Stimulated activated CD4-positive, alpha-beta T cell treated with anti-CD3 and anti-CD28 coated beads, Interleukin-12 subunit alpha, Interleukin-12 subunit beta, amount 100 ng/mL, for 4 hours (primary cell): ENCODE measurements around the gene EML4.

Experiments used
- DNase-seq: peaks from one replicate; pipeline ENCODE4 v3.0.0-alpha.2; 2020

Gene EML4

DNA sequence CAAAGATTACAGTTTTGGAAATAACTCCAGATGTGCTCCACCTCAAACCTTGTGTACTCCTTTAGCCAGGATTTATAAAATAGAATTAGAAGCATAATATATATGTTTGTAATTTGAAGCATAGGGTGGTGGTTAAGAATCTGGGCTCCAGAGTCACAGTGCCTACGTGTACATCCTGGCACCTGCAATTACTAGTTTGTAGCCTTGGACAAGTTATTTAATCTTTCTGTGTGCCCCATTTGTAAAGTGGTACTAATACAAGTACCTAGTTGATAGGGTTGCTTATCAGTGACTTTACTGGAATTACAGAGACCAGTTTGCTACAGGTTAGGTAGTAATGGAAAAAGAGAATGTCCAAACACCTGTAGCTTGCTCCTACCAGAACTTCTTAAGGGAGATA is 28.6 kb downstream of the EML4 start:
- no peak for DNase-seq

GRCh38 chr2:42198466-42198865 is 29.3 kb downstream of the EML4 start:
- no peak for DNase-seq

DNA sequence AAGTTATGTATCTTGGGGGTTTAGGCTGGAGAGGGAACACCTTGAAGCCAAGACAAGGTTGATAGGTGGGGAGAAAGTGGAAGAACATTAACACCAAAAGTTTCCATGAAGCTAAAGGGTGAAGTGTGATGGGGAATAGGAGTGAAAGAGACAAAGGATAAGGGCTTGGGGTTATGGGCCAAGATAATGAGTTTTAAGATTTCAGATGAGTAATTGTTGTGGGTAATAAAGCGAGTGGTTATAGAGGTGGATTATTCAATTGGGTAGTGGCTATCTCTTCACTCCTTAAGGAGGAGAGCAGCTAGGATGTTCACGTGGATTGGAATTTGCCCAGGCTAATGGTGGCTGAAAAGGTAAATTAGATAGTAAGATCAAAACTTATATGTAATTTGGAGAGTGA is 29.8 kb downstream of the EML4 start:
- DNase-seq: no peak

DNA sequence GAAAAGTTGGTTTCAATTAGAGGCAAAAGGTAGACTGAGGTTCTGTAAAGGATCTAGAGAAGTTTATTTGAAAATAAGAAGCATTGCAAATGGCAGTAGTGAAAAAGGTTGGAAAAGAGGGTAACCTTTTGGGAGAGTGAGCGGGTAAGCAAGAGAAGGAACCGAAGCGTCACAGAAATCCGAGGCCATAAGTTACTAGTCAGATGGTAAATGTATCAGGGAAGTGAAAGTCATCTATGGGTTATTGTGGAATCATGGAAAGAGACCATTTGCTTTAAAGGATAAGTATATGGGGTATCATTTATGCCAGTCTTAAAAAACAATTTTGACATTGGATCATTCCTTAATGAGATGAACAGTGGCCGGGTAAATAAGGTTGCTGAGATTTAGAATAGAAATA is 30.5 kb downstream of the EML4 start:
- DNase-seq: no peak

DNA sequence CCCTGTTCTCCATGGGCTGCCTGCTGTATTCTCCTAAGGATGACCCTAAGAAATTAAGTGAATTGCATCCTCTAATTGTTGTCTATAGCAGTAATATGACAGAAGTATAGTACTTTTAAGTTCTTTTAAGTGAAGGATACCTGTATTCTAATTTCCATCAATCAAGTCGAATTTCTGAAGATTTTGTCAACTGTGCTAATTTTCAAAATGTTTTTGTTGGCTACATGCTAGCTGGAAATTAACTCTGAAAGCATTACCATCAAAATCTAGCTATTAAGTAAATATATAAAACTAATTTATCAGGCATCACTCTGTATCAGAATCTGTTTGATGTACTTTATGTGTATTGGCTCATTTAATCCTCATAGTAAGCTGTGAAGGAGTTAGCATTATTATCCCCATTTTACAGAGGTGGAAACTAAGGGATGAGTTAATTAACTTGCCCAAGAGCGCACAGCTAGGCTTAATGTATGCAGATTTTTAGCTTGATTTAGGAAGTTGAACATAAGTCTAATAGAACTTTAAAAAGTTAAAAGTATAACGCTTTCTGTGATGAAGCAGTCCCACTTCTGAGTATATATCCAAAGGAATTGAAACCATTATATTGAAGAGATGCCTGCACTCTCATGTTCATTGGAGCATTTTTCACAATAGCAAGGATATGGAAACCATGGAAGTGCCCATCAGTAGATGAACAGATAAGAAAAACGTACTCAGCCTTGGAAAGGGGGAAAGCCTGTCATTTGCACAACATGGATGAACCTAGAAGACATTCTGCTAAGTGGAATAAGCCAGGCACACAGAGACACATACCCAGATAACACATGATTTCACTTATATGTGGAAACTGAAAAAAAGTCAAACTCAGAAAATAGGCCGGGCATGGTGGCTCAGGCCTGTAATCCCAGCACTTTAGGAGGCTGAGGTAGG is 32.0 kb downstream of the EML4 start:
- no peak for DNase-seq

- DNase-seq: no peak
Measured at GRCh38 chr2:42202634-42203008, 33.5 kb downstream of the EML4 start.

DNA sequence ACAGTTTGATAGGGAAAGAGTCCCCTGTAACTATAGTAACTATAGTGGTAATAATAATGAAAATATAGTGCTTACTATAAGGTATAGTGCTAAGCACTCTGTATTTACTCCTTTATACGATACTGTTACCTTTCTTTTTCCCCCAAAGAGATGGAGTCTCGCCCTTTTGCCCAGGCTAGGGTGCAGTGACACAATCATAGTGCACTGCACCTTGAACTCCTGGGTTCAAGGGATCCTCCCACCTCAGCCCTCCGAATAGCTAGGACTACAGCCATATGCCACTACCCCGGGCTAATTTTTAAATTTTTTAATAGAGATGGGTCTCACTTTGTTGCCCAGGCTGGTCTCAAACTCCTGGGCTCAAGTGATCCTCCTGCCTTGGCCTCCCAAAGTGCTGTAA is 34.6 kb downstream of the EML4 start:
- DNase-seq: no peak

DNA sequence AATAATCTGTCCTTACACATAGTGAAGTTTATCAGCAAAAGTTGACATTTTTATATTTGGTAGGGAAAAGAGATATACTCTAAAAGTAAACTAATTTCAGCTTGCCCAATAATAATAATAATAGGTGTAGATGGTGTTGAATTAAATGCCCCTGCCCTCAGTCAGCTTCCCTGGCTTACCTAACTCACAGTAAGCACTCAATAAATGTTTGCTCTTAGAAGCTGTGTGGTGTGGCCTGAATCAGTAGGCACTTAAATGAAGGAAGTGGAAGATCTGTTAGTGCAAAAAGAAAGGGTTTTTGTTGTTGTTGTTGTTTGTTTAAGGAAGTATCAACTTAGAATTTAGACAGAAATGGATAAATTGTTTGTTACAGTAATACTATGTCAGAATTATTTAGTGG is 36.2 kb downstream of the EML4 start:
- DNase-seq: no peak

DNA sequence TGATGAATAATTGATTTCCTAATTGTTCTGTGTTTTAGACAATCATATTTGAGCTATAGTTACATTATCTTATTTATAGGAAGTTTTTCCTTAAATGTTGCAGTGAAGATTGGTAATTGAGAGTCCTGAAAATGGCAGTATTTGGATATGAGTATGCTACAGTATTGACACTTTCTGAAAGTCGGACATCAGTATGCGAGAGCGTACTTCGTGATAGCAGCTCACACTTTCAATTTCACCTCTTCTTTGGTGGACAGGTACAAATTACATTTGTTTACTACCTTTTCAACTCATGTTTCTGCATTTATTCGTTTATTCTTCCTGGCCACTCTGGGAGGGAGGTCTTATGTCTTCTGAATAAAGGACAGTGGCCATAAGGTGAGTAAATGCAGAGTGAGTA is 38.7 kb downstream of the EML4 start:
- no peak for DNase-seq

GRCh38 chr2:42210203-42210602 is 41.0 kb downstream of the EML4 start:
- DNase-seq: no peak

DNA sequence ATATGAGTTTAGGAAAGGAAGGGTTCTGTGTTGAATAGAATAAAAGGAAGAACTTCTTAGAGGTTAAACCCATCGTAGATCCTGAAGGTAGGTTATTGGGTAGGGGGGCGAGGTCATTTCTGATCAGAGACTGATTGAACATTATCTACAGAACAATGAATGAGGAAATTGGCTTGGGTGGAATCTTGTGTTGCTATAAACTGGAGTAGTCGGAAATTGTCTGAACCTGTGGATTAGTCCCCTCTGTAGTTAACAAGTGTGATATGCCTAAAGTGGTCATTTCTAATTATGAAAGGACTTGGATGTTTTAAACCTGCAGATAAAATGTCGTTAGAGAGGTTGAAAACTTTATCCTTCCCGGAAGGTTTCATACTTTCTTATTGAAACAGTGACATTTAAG is 42.1 kb downstream of the EML4 start:
- no peak for DNase-seq

DNA sequence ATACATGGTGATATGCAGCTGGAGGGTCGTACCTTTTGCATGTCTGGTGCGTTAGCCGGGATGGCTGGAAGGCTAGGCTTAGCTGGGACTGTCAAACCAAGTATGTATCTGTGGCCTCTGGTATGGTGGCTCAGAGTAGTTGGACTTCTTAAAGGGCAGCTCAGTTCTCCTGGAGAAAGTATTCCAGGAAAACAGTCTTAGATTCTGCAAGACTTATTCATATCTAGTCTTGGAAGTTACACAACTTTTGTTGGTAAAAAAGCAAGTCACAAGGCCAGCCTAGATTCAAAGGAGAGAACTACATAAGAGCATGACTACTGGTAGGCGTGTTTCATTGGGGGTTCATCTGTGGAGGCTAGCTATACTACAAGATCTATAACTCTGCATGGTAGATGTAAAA is 45.5 kb downstream of the EML4 start:
- no peak for DNase-seq

DNA sequence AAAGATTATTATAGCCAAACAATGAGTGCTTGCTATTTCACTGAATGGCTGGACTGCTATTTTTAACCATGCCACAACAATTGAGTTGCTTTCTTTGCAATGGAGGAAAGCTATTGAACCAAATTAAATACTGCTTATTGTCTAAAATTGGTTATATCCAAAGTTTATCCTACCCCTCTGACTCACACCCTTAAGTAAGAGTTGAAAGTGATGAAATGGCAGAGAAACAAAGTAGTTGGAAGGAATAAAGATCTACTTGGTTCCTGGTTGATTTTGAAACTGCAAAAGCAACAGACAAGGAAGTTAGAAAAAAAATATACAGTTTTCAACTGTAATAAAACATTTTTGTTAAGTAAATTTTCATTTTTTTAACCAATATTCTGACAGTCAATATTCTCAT is 47.5 kb downstream of the EML4 start:
- no peak for DNase-seq

GRCh38 chr2:42217307-42217706 is 48.2 kb downstream of the EML4 start:
- DNase-seq: no peak

DNA sequence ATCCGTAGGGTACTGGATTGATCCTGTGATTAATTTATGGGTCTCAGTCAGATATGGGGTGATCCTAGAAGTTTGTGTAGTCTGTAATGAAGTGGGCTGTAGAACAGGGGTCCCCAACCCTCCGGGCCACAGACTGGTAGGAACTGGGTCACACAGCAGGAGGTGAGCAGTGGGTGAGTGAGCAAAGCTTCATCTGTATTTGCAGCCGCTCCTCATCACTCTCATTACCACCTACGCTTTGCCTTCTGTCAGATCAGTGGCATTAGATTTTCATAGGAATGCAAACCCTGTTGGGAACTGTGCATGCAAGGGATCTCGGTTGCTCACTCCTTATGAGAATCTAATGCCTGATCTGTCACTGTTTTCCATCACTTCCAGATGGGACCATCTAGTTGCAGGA is 48.8 kb downstream of the EML4 start:
- no peak for DNase-seq

DNA sequence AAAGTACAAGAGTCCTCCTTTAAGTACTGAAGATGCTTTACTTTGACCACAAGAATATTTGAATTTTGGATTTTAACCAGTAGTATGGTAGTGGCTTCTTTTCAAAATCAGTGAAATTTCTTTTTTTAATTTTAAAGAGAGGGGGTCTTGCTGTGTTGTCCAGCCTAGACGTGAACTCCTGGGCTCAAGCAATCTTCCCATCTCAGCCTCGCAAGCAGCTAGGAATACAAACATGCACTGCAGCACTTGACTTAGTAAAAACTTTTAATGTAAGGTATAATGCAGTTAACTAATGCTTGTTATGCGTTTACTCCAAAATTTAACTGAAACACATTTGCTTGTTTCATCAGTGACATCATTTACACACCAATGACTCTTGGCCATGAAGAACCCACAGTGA is 49.6 kb downstream of the EML4 start:
- no peak for DNase-seq

DNA sequence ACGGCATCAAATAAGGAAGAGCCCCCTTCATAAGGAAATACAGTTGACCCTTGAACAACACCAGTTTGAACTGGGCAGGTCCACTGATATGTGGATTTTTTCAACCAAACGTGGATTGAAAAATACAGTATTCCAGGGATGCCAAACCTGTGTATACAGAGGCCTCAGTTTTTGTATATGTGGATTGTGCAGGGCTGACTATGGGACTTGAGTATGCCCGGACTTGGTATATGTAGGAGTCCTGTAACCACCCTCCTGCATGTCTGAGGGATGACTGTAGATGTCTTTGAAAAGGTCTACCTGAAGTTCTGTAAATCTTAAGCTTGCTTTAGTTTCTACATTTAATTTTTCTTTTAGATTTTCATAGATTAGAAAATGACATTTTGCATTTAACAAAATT is 50.0 kb downstream of the EML4 start:
- no peak for DNase-seq

GRCh38 chr2:42220566-42220965 is 51.4 kb downstream of the EML4 start:
- no peak for DNase-seq

DNA sequence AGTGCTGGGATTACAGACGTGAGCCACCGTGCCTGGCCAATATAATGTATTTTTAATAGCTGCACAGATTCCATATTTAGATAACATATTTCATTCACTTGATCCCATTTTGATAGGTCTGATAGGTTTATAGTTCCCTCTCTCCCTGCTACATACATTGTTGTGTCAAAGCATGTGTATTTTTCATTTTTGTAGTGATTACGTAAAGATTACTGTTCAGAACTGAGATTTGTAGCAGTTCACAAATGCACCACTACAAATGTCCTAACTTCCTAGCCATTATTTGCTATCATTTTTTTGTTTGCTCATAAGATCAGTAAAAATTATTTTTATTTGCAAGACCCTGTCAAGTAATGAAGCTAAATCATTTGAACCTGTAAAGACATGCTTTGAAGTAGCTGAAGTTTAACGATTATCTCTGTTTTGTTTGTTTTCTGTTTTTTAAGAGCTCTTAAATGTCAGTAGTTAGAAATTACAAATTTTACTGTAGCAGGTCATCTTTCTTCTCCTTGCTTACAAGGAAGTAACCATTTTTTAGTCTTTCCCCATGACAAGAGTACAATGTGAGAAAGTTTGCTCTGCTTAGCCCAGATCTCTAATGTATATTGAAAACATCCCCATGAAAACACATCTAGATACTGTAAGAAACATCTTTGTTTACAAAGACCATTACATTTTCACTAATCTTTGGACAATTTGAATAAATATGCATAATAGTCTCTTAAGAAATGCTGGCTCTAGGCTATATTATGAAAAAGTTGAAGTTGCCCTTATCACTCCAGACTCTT is 54.1 kb downstream of the EML4 start:
- no peak for DNase-seq

DNA sequence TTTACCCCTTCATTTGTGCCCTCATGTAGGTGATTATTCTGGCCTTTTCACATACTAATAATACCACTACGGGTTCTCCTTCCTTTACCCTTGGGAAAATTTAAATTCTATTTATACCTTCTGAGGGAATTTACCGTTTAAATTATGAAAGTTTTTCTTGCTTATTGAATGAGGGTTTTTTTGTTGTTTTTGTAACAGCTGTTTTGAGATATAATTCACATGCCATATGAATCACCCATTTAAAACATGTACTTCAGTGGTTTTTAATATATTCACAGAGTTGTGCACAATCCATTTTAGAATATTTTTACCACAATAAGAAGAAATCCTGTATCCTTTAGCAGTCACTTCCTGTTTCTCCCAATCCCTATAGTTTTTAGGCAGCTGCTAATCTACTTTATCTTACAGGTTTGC is 54.7 kb downstream of the EML4 start:
- DNase-seq: no peak

DNA sequence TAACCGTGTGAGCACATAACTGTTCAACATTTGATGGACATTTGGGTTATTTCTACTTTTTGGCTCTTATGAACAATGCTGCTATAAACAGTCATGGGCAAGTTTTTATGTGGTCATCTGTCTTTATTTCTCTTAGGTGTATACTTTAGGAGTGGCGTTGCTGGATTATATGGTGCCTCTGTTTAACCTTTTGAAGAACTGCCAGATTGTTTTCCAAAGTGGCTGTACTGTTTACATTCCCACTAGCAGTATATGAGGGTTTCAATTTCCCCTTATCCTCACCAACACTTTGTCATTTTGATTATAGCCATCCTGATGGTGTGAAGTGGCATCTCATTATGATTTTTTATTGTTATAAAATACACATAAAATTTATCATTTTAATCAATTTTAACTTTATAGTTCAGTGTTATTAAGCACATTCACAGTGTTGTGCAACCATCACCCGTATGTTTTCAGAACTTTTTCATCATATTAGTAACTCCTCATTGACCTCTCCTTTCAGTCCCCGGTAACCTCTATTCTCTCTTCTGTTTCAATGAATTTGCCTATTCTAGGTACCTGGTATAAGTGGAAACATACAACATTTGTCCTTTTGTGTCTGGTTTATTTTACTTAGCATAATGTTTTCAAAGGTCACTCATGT is 55.4 kb downstream of the EML4 start:
- no peak for DNase-seq

DNA sequence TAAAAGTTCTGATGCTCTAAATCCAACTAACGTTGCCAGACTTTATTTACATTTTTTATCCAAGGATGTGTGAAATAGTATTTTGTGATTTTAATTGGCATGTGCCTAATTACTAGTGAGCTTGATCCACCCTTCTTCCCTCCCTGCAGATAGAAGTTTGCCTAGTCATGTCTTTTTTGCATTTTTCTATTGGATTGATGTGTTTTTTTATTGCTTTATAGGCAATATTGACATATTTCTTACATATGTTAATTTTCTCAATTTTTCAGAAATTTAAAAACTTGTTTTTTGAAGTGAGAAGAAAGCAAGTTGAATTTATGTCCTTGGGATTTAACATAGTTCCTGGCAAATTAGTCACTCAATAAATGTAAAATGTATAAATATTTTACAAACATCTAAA is 56.4 kb downstream of the EML4 start:
- no peak for DNase-seq

DNA sequence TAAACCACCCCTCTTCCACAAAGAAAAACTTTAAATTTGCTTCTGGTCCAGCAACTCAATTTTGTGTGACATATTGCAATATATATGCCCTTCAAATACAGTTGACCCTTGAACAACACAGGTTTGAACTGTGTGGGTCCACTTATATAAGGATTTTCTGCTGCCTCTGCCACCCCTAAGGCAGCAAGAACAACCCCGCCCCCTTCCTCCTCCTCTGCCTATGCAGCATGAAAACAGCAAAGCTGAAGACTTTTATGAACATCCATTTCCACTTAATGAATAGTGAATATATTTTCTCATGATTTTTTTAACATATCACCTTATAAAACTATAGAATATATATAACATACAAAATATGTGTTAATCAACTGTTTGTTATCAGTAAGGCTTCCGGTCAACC is 58.3 kb downstream of the EML4 start:
- DNase-seq: no peak

- no peak for DNase-seq
Measured at GRCh38 chr2:42228101-42228500, 58.9 kb downstream of the EML4 start.
